Astrocyte (in vitro differentiated cells and primary cell): ENCODE data around the gene LRIG1. TPM values are rescaled to one million over a fixed set of nuclear protein-coding genes. Genes with fewer than 3 reads are reported as not detected.

Experiments
- DNase-seq: peaks from one replicate; pipeline ENCODE4 v3.0.0-alpha.2; 2010; ENCODE audit warnings: low read depth
- FAIRE-seq: peaks from 2 replicates; lab custom pipeline; 2011; peaks lifted over from hg19 to GRCh38; lab: Jason Lieb, UNC
- H2AFZ ChIP-seq: 2 replicates; pipeline ENCODE4 v1.6.0; 2012; ENCODE audit warnings: low read depth, low read length, inconsistent platforms
- H3K27ac ChIP-seq: 2 replicates; pipeline ENCODE4 v1.5.1; 2011; ENCODE audit warnings: low read depth, low read length, inconsistent platforms
- H3K27me3 ChIP-seq: 2 replicates; pipeline ENCODE4 v1.6.0; 2011; ENCODE audit warnings: low read length, inconsistent platforms; ENCODE audit not compliant: insufficient read depth
- H3K36me3 ChIP-seq: 2 replicates; pipeline ENCODE4 v1.5.1; 2011; ENCODE audit warnings: low read length, inconsistent platforms; ENCODE audit not compliant: insufficient read depth
- H3K4me1 ChIP-seq: 2 replicates; pipeline ENCODE4 v1.5.1; 2011; ENCODE audit warnings: low read length, inconsistent platforms; ENCODE audit not compliant: insufficient read depth
- H3K4me2 ChIP-seq: 2 replicates; pipeline ENCODE4 v1.6.0; 2012; ENCODE audit warnings: low read length, inconsistent platforms
- H3K4me3 ChIP-seq: 2 replicates; pipeline ENCODE4 v1.5.1; 2011; ENCODE audit warnings: low read depth, mild to moderate bottlenecking, low read length, inconsistent platforms; ENCODE audit not compliant: insufficient read depth
- H3K79me2 ChIP-seq: 2 replicates; pipeline ENCODE4 v1.6.0; 2012; ENCODE audit warnings: mild to moderate bottlenecking, low read length, inconsistent platforms; ENCODE audit not compliant: insufficient read depth
- H3K9ac ChIP-seq: 2 replicates; pipeline ENCODE4 v1.6.0; 2012; ENCODE audit warnings: mild to moderate bottlenecking, low read length, inconsistent platforms
- H3K9me3 ChIP-seq: 2 replicates; pipeline ENCODE4 v1.5.1; 2012; ENCODE audit warnings: low read depth, mild to moderate bottlenecking, low read length, inconsistent platforms; ENCODE audit not compliant: insufficient read depth
- H4K20me1 ChIP-seq: 2 replicates; pipeline ENCODE4 v1.6.0; 2012; ENCODE audit warnings: low read length, inconsistent platforms; ENCODE audit not compliant: insufficient read depth
- H3K27ac Mint-ChIP-seq: one replicate; pipeline ENCODE4 v1.8.0; 2021; ENCODE audit warnings: mild to moderate bottlenecking, mixed read lengths; ENCODE audit not compliant: unreplicated experiment
- H3K27me3 Mint-ChIP-seq: one replicate; pipeline ENCODE4 v1.8.0; 2021; ENCODE audit warnings: low read depth, mixed read lengths; ENCODE audit not compliant: unreplicated experiment
- H3K36me3 Mint-ChIP-seq: one replicate; pipeline ENCODE4 v1.8.0; 2021; ENCODE audit warnings: low read depth, mixed read lengths; ENCODE audit not compliant: unreplicated experiment
- H3K4me1 Mint-ChIP-seq: one replicate; pipeline ENCODE4 v1.8.0; 2021; ENCODE audit warnings: low read depth, mixed read lengths; ENCODE audit not compliant: unreplicated experiment
- H3K4me3 Mint-ChIP-seq: one replicate; pipeline ENCODE4 v1.8.0; 2021; ENCODE audit warnings: mild to moderate bottlenecking, moderate library complexity, mixed read lengths; ENCODE audit not compliant: unreplicated experiment
- H3K9me3 Mint-ChIP-seq: one replicate; pipeline ENCODE4 v1.8.0; 2021; ENCODE audit warnings: mild to moderate bottlenecking, mixed read lengths; ENCODE audit not compliant: unreplicated experiment
- CTCF ChIP-seq: IDR thresholded peaks from 2 replicates; pipeline ENCODE4 v1.5.1; 2011; ENCODE audit warnings: low read depth, mild to moderate bottlenecking, inconsistent platforms, low read length, moderate library complexity; ENCODE audit not compliant: insufficient read depth
- EZH2 ChIP-seq: IDR thresholded peaks from 2 replicates; pipeline ENCODE4 v1.6.1; 2012; ENCODE audit warnings: mild to moderate bottlenecking, low read length, inconsistent platforms; ENCODE audit not compliant: insufficient read depth
- total RNA-seq: library from RNA; stranded (reverse); gene quantifications from 2 replicates; pipeline ENCODE4 v1.2.1, GENCODE V29; 2021

The LRIG1 gene
- total RNA-seq, 1 donor from 2014 or later, result 39.7 TPM

- Histone ChIP-seq H3K4me3 (no peak overlapping the region), H3K27me3 (no peaks in the 10 kb centered on the region), H4K20me1 (peaks cover 64% of the 10 kb centered on the region), H3K4me1 (peaks cover 23% of the 10 kb centered on the region), H3K9ac (no peak overlapping the region), H3K36me3 (no peaks in the 10 kb centered on the region), H3K9me3 (no peaks in the 10 kb centered on the region), H2AFZ (no peak overlapping the region), H3K79me2 (peaks cover 79% of the 10 kb centered on the region), H3K4me2 (no peak overlapping the region), H3K27ac (no peak overlapping the region)
- Mint-ChIP-seq H3K27me3 (no peaks in the 10 kb centered on the region), H3K4me3 (no peak overlapping the region), H3K4me1 (peaks cover 61% of the 10 kb centered on the region), H3K36me3 (no peaks in the 10 kb centered on the region), H3K9me3 (no peaks in the 10 kb centered on the region), H3K27ac (no peak overlapping the region)
- FAIRE-seq, result no peak
- no peak for DNase-seq
- no peak for TF ChIP-seq CTCF
- TF ChIP-seq EZH2, result no peak
Observed at GRCh38 chr3:66496746-66497145, 4.1 kb downstream of the LRIG1 start.

GRCh38 chr3:66496301-66496700 lies 4.5 kb downstream of the LRIG1 start:
- FAIRE-seq, result no peak
- no peaks in the 10 kb centered on the region for H3K27me3 ChIP-seq
- peak overlapping the region; percentile 4 for H3K4me3 Mint-ChIP-seq
- no peaks in the 10 kb centered on the region for H3K36me3 ChIP-seq
- no peaks in the 10 kb centered on the region for H3K27me3 Mint-ChIP-seq
- no peak overlapping the region for H2AFZ ChIP-seq
- H3K9me3 ChIP-seq, result no peaks in the 10 kb centered on the region
- H3K9ac ChIP-seq, result no peak overlapping the region
- H3K4me1 ChIP-seq, result peaks cover 19% of the 10 kb centered on the region
- H3K36me3 Mint-ChIP-seq, result no peaks in the 10 kb centered on the region
- H3K79me2 ChIP-seq, result peaks cover 83% of the 10 kb centered on the region
- TF ChIP-seq CTCF (no peak), EZH2 (no peak)
- H3K9me3 Mint-ChIP-seq, result no peaks in the 10 kb centered on the region
- H3K27ac ChIP-seq, result no peak overlapping the region
- no peak overlapping the region for H3K27ac Mint-ChIP-seq
- no peak for DNase-seq
- peaks cover 64% of the 10 kb centered on the region for H4K20me1 ChIP-seq
- peaks cover 62% of the 10 kb centered on the region for H3K4me1 Mint-ChIP-seq
- no peak overlapping the region for H3K4me3 ChIP-seq
- H3K4me2 ChIP-seq, result peak overlapping the region; percentile 8

- Histone ChIP-seq H3K36me3 (no peaks in the 10 kb centered on the region), H4K20me1 (peaks cover 64% of the 10 kb centered on the region), H3K79me2 (peaks cover 89% of the 10 kb centered on the region), H3K4me2 (peak overlapping the region; percentile 54), H3K27ac (no peak overlapping the region), H2AFZ (no peak overlapping the region), H3K9me3 (no peaks in the 10 kb centered on the region), H3K4me3 (no peak overlapping the region), H3K9ac (peak overlapping the region; percentile 29), H3K27me3 (no peaks in the 10 kb centered on the region), H3K4me1 (peaks cover 24% of the 10 kb centered on the region)
- Mint-ChIP-seq H3K27me3 (no peaks in the 10 kb centered on the region), H3K9me3 (no peaks in the 10 kb centered on the region), H3K4me1 (peaks cover 67% of the 10 kb centered on the region), H3K36me3 (no peaks in the 10 kb centered on the region), H3K27ac (no peak overlapping the region), H3K4me3 (peak overlapping the region; percentile 18)
- TF ChIP-seq CTCF (no peak), EZH2 (no peak)
- DNase-seq (no peak), FAIRE-seq (no peak)
Observed at GRCh38 chr3:66495668-66496045, 5.2 kb downstream of the LRIG1 start.
